ENCODE results near the gene IMPA2. TPM values are rescaled to one million over a fixed set of nuclear protein-coding genes. Genes with fewer than 3 reads are reported as not detected.

Gene IMPA2
- total and polyA plus RNA-seq, 2 of the 8 experiments (the other 6 are each of a cell fraction or from before 2014, with no cell fraction given), result 102 to 140 TPM

DNA sequence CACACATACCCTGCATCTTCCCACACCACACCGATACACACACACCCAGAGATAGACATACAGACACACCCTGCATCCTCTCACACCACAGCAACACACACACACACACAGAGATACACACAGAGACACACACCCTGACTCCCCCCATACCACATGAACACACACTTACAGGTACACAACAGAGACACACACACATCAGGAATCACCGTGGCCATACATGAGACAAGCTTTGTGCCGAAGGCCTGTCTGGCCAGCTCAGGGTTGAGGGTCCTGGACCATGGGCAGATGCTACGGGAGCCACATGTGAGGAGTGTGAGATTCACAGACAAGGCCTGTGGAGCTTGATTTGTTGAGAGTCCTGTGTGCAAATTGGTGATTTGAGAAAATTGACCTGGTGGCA is 15.6 kb downstream of the IMPA2 start:
- Histone ChIP-seq H4K5ac (ENCODE audit: insufficient read length, low read depth, low read length) (no peak overlapping the region), H3K14ac (ENCODE audit: insufficient read length) (no peak overlapping the region), H4K20me1 (replicated peaks in 1 of 2; ENCODE audit: control insufficient read depth in 1 of 2, insufficient read depth in 2 of 2, low read length in 2 of 2) (peaks cover 4 to 20% of the 10 kb centered on the region in 2 experiments), H3K23ac (ENCODE audit: insufficient read length) (no peak overlapping the region), H2BK5ac (ENCODE audit: low read depth, low read length) (no peak overlapping the region; the same call in 1 of the 2 replicates), H3K18ac (ENCODE audit: extremely low read depth, low read length) (no peak overlapping the region), H3K23me2 (ENCODE audit: low read depth, low read length) (peaks cover 4% of the 10 kb centered on the region; the same call in 1 of the 2 replicates), H3K79me2 (ENCODE audit: control insufficient read depth in 1 of 2, insufficient read depth in 2 of 2, low read length in 2 of 2) (peaks cover 6 to 65% of the 10 kb centered on the region in 2 experiments), H2BK120ac (replicated peaks; ENCODE audit: low read depth, low read length) (no peak overlapping the region), H4K8ac (ENCODE audit: extremely low read depth, insufficient read depth, low read length) (no peak overlapping the region), H2AFZ (ENCODE audit: low read length) (no peak overlapping the region), H3K9ac (replicated peaks in 1 of 4; ENCODE audit: extremely low read depth in 1 of 4, low read depth in 3 of 4, low read length in 3 of 4) (no peak overlapping the region), H3K56ac (replicated peaks; ENCODE audit: insufficient read length, low read depth, low read length) (peak overlapping the region; percentile 67), H2BK20ac (ENCODE audit: low read length) (no peak overlapping the region), H3K27me3 (replicated peaks in 1 of 4; ENCODE audit: control insufficient read depth in 3 of 4, extremely low read depth in 1 of 4, insufficient read depth in 3 of 4, low read length in 3 of 4) (no peaks in the 10 kb centered on the region), H3K4me2 (ENCODE audit: insufficient read depth in 1 of 2, low read depth in 2 of 2, low read length in 2 of 2) (no peak overlapping the region), H2BK15ac (ENCODE audit: low read length) (no peak overlapping the region), H3K79me1 (ENCODE audit: low read depth, low read length) (peaks cover 28% of the 10 kb centered on the region), H3K27ac (ENCODE audit: low read depth, low read length) (no peak overlapping the region), H3K4me3 (ENCODE audit: extremely low read depth in 1 of 4, insufficient read depth in 2 of 4, low read depth in 3 of 4, low read length in 4 of 4) (no peak overlapping the region), H3K9me3 (ENCODE audit: insufficient read depth in 2 of 2, low read depth in 1 of 2, low read length in 1 of 2) (no peaks in the 10 kb centered on the region), H2AK5ac (ENCODE audit: low read depth, low read length) (peak overlapping the region; percentile 60; the same call in 1 of the 2 replicates), H3K4ac (replicated peaks; ENCODE audit: insufficient read length, low read depth, low read length) (no peak overlapping the region), H3K4me1 (replicated peaks in 1 of 4; ENCODE audit: control insufficient read depth in 3 of 4, insufficient read depth in 4 of 4, low read length in 3 of 4) (peaks cover 5 to 14% (median 8%) of the 10 kb centered on the region in 4 experiments; a peak in 6 of 7 replicates), H2BK12ac (ENCODE audit: low read depth, low read length) (peak overlapping the region; percentile 35; the same call in 1 of the 2 replicates), H3K36me3 (ENCODE audit: control insufficient read depth in 2 of 4, insufficient read depth in 4 of 4, low read length in 3 of 4) (peaks cover 2 to 21% (median 13%) of the 10 kb centered on the region in 4 experiments; a peak in 7 of 8 replicates), H4K91ac (replicated peaks; ENCODE audit: insufficient read length, low read length) (peak overlapping the region; percentile 47)
- ChIA-PET CTCF (ENCODE audit: partially characterized antibody) (interaction anchor here (0.6 to 12.5 kb wide), 15 partner anchors 10 to 349 kb away, joined by 3 to 471 read pairs (median 5); partner anchors contain the start of gene IMPA2), POLR2A (ENCODE audit: partially characterized antibody) (interaction anchor here (1.0 to 10.4 kb wide), 5 partner anchors 9 to 59 kb away, joined by 4 to 100 read pairs (median 13); partner anchors contain the start of gene IMPA2)
- FAIRE-seq (no peak), DNase-seq (ENCODE audit: low read depth in 1 of 2, low spot score in 2 of 2) (no peak)
- WGBS, 2 experiments (ENCODE audit: extremely low coverage in 1 of 2, insufficient coverage in 1 of 2, insufficient read length in 1 of 2, insufficient replicate concordance in 2 of 2, low coverage in 1 of 2, low lambda C conversion rate in 2 of 2, missing lambda C conversion rate in 1 of 2), result 78% methylated on average over 4 of the region's 4 CpGs; no CpG with 5 or more reads in 1 of the 2 experiments
- TF ChIP-seq SRF (IDR thresholded peaks at IDR 0.05; ENCODE audit: low read depth, low read length) (no peak), CBX8 (IDR thresholded peaks at IDR 0.05; ENCODE audit: borderline replicate concordance, low read depth, low read length) (no peak), CEBPB (IDR thresholded peaks at IDR 0.05; ENCODE audit: low read depth, low read length) (no peak), CTBP2 (IDR thresholded peaks at IDR 0.05; ENCODE audit: borderline replicate concordance, insufficient read depth, insufficient read length, low read length) (no peak), HDAC6 (IDR thresholded peaks at IDR 0.05; ENCODE audit: low read depth, low read length) (no peak), CHD1 (IDR thresholded peaks at IDR 0.05; ENCODE audit: low read depth, low read length) (no peak), BCL11A (IDR thresholded peaks at IDR 0.05; ENCODE audit: low read depth in 2 of 2, low read length in 2 of 2) (no peak), TAF7 (optimal IDR thresholded peaks at IDR 0.05; ENCODE audit: borderline replicate concordance, low read depth, low read length) (no peak), NRF1 (IDR thresholded peaks at IDR 0.05; ENCODE audit: low read depth, low read length) (no peak), SIX5 (IDR thresholded peaks at IDR 0.05; ENCODE audit: low read depth, low read length) (no peak), SP4 (IDR thresholded peaks at IDR 0.05; ENCODE audit: low read length) (no peak)
- TF ChIP-seq, protein P1, sequence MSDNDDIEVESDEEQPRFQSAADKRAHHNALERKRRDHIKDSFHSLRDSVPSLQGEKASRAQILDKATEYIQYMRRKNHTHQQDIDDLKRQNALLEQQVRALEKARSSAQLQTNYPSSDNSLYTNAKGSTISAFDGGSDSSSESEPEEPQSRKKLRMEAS (IDR thresholded peaks at IDR 0.05), result no peak
- TF ChIP-seq, protein P2, sequence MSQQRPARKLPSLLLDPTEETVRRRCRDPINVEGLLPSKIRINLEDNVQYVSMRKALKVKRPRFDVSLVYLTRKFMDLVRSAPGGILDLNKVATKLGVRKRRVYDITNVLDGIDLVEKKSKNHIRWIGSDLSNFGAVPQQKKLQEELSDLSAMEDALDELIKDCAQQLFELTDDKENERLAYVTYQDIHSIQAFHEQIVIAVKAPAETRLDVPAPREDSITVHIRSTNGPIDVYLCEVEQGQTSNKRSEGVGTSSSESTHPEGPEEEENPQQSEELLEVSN (IDR thresholded peaks at IDR 0.05), result no peak

All from H1 (cell line).